Large intestine (tissue), 12 donors: ENCODE results near the gene ZNF529. TPM values are rescaled to one million over a fixed set of nuclear protein-coding genes. Genes with fewer than 3 reads are reported as not detected.
"Not testable (repeated sequence)": the region's sequence is repeated elsewhere in the genome, so short reads cannot be mapped to it uniquely, and the experiment has no call there.

Source experiments
- DNase-seq, 2 donors: peaks; one replicate each; pipeline versions ENCODE4 v3.0.0 to v3.0.0-alpha.2; 2013
- H3K27ac ChIP-seq: one replicate; pipeline ENCODE4 v1.5.1; 2013; ENCODE audit warnings: low read length
- H3K27me3 ChIP-seq: 2 replicates; pipeline ENCODE4 v1.6.1; 2013; ENCODE audit warnings: low read length; ENCODE audit not compliant: control insufficient read depth, insufficient read depth
- H3K36me3 ChIP-seq: 2 replicates; pipeline ENCODE4 v1.6.1; 2013; ENCODE audit warnings: low read length; ENCODE audit not compliant: control insufficient read depth, insufficient read depth
- H3K4me1 ChIP-seq: one replicate; pipeline ENCODE4 v1.6.1; 2013; ENCODE audit warnings: low read length; ENCODE audit not compliant: control insufficient read depth, insufficient read depth
- H3K4me3 ChIP-seq: one replicate; pipeline ENCODE4 v1.5.1; 2013; ENCODE audit warnings: low read length
- H3K9me3 ChIP-seq: one replicate; pipeline ENCODE4 v1.6.1; 2013; ENCODE audit warnings: mild to moderate bottlenecking, low read depth, low read length, moderate library complexity; ENCODE audit not compliant: control insufficient read depth
- WGBS: methylation state at CpG from one replicate; pipeline ENCODE4 v1.1.5; 2013; ENCODE audit warnings: low lambda C conversion rate; ENCODE audit not compliant: insufficient coverage; 5-methylcytosine and 5-hydroxymethylcytosine counted together
- long read RNA-seq, 11 donors: transcript quantifications; one replicate each; lab custom pipeline, GENCODE V29; 2026
- polyA plus RNA-seq: library from polyadenylated mRNA; unstranded; fragments of 120-200 nt; gene quantifications from one replicate; pipeline ENCODE4 v1.2.1, GENCODE V29; 2013

Gene ZNF529
- 19.0 TPM for polyA plus RNA-seq
- long read RNA-seq, donor 1 = 0 reads
- long read RNA-seq, donor 2, full-length matches to known transcripts = 5 of 28 reads
- long read RNA-seq, donor 2, partial matches to known transcripts = 23 of 28 reads
- long read RNA-seq, donor 2, other reads (novel, unspliced or antisense) = 0 of 28 reads
- long read RNA-seq, donor 3 = 0 reads
- long read RNA-seq, donor 4 = 0 reads
- long read RNA-seq, donor 5, full-length matches to known transcripts = 1 of 1 reads
- long read RNA-seq, donor 5, partial matches to known transcripts = 0 of 1 reads
- long read RNA-seq, donor 5, other reads (novel, unspliced or antisense) = 0 of 1 reads
- long read RNA-seq, donor 6, full-length matches to known transcripts = 4 of 11 reads
- long read RNA-seq, donor 6, partial matches to known transcripts = 7 of 11 reads
- long read RNA-seq, donor 6, other reads (novel, unspliced or antisense) = 0 of 11 reads
- long read RNA-seq, donor 7, full-length matches to known transcripts = 2 of 2 reads
- long read RNA-seq, donor 7, partial matches to known transcripts = 0 of 2 reads
- long read RNA-seq, donor 7, other reads (novel, unspliced or antisense) = 0 of 2 reads
- long read RNA-seq, donor 8, full-length matches to known transcripts = 1 of 10 reads
- long read RNA-seq, donor 8, partial matches to known transcripts = 9 of 10 reads
- long read RNA-seq, donor 8, other reads (novel, unspliced or antisense) = 0 of 10 reads
- long read RNA-seq, donor 9, full-length matches to known transcripts = 2 of 2 reads
- long read RNA-seq, donor 9, partial matches to known transcripts = 0 of 2 reads
- long read RNA-seq, donor 9, other reads (novel, unspliced or antisense) = 0 of 2 reads
- long read RNA-seq, donor 10 = 0 reads
- long read RNA-seq, donor 11, full-length matches to known transcripts = 1 of 13 reads
- long read RNA-seq, donor 11, partial matches to known transcripts = 12 of 13 reads
- long read RNA-seq, donor 11, other reads (novel, unspliced or antisense) = 0 of 13 reads

DNA sequence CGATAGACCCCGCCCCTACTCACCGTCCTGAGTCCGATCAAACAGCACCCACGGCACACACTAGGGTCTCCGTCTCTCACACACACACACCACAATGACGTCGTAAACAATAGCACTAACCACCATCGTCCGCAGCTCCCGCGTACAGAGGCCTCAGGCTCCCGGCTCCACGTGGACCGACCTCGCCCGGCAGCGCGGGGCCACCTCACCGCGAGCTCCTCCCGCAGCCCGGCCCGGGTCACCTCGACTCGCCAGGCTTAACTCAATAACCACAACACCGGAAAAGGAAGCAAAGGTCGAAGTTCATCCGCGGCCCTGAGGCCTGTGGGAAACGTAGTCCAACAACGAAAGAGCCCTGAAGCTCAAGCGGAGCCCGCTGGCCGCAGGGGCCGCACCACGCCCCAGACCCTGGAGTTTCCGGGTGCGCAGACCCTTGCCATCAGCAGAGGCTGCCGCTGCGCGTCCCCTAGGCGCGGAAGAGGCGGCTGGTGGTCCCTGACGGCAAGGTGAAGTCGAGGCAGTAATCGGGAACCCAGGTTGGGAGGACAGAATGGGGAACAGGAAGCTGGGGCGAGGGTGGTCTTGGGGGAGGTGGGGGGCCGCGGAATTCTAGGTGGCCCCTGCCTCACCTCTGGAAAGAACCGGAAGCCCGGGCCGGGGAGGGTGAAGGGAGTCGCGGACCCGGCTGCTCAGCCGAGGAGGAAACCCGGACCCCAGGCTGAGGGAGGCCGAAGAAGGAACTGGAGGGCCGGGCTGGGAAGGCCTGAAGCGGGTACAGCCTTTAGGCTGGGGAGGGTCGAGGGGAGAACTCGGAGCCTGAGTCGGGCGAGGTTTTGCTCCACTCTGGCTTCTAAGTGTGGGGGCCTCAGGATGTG lies at the start of gene ZNF529:
ZNF529 (minus strand) TSS at position 273 of the 875 bp plus-strand sequence. CDS start 946 bp downstream, outside the sequence.
- peaks cover 5% of the 10 kb centered on the region for H3K4me1 ChIP-seq
- peak within 1 kb of the TSS; percentile 94 for H3K27ac ChIP-seq
- H3K27me3 ChIP-seq = no peaks in the 10 kb centered on the region
- H3K4me3 ChIP-seq = peak within 1 kb of the TSS; percentile 98
- WGBS = no CpG with 5 or more reads among the region's 66 CpGs
- peaks cover 23% of the 10 kb centered on the region for H3K9me3 ChIP-seq
- H3K36me3 ChIP-seq = peaks cover 25% of the 10 kb centered on the region
- DNase-seq = peak; percentile 93 to 98

DNA sequence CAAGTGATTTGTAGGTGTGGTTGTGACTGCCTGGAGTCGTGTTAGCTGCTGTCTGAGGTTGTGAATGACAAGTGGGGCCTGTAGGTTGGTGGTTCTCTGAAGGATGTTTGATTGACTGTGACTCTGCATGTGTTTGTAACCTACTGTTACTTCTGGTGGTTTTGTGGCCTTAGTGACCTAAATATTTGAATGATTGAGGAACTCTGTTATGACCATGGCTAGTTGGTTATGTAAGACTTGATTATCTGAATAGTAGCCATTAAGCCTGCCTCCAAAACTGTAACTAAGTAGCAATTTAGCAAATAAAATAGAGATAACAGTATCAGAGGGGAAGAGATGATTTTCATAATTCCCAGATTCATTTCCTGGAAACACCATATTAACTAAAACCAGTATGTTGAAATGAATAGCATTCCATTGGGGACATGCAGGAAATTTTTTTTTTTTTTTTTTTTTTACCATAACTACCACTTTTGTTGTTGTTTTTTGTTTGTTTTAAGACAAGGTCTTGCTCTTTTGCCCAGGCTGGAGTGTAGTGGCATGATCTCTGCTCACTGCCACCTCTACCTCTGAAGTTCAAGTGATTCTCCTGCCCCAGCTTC lies 32.9 kb upstream of the ZNF529 start:
- no peaks in the 10 kb centered on the region for H3K27me3 ChIP-seq
- no CpG with 5 or more reads among the region's 1 CpG for WGBS
- H3K4me3 ChIP-seq = peak overlapping the region; percentile 66
- DNase-seq = no peak
- no peak overlapping the region for H3K27ac ChIP-seq
- H3K9me3 ChIP-seq = no peaks in the 10 kb centered on the region
- H3K4me1 ChIP-seq = peaks cover 5% of the 10 kb centered on the region
- H3K36me3 ChIP-seq = no peaks in the 10 kb centered on the region

DNA sequence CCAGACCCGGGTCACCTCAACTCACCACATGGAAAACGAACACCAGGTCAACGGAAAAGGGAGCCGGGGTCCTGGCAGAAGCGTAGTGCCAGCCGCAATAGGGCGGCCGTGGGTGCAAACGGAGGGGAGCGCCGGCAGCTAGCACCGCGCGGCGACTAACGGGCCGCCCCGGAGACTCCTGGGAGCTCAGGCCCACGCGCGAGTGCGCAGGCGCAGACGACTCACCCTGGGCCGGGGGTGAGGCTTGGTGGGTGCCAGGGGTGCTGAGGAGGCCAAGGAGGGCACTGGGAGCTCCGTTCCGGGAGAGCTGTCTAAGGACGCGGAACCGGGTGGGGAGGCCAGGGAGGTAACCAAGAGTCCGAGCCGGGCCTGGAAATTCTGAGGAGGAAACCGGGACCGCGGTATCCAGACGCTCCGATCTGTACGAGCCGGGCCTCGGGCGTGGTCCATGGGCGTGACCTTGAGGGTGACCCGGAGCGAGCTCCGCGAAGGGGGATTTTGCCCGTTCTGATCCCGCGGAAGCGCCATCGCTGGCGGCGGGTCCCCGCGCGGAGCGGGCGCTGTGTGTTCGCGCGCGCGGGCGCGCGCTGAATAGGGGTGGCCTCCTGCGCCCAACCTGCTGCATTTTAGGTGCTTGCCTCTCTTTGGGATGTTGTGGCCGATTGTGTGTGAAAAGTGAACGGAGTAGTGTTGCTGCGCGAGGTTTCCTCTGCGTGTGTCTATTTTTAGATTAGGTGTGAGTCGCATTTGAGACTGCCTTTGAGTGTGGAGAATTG lies 32.2 kb upstream of the ZNF529 start, which contains the start of gene ZNF382:
ZNF382 (plus strand) TSS at position 213 of the 776 bp plus-strand sequence. CDS start 4,602 bp downstream, outside the sequence.
- Histone ChIP-seq H3K27ac (peak within 1 kb of the TSS; percentile 19), H3K27me3 (no peaks in the 10 kb centered on the region), H3K4me1 (peaks cover 5% of the 10 kb centered on the region), H3K4me3 (peak within 1 kb of the TSS; percentile 66), H3K9me3 (no peaks in the 10 kb centered on the region), H3K36me3 (no peaks in the 10 kb centered on the region)
- peak; percentile 51 to 63 for DNase-seq
- whole genome bisulfite sequencing = 5% methylated on average over 4 of the region's 73 CpGs

DNA sequence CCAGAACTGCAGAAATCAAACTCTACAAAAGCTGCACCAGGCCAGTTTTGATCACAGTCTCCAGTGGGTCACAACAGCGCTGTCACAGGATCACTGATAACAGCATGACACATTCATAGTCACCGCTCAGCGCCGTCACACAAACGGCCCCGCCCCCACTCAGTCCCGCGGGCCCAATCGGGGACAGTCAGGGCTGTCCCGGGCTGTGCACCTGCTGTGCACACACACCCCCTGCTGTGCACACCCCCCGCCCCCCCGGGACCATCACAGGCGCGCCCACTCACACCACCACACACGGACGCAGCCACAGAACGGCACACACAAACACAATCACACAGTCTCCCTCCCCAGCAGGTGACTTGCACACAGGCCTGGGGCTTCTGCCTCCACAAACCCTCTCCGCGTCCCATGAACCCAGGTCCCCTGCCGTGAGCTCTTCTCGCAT lies 31.6 kb upstream of the ZNF529 start:
- WGBS = no CpG with 5 or more reads among the region's 21 CpGs
- H3K4me3 ChIP-seq = peak overlapping the region; percentile 66
- H3K4me1 ChIP-seq = peaks cover 5% of the 10 kb centered on the region
- no peaks in the 10 kb centered on the region for H3K9me3 ChIP-seq
- peak; percentile 45 to 75 for DNase-seq
- H3K27me3 ChIP-seq = no peaks in the 10 kb centered on the region
- no peaks in the 10 kb centered on the region for H3K36me3 ChIP-seq
- H3K27ac ChIP-seq = peak overlapping the region; percentile 19

DNA sequence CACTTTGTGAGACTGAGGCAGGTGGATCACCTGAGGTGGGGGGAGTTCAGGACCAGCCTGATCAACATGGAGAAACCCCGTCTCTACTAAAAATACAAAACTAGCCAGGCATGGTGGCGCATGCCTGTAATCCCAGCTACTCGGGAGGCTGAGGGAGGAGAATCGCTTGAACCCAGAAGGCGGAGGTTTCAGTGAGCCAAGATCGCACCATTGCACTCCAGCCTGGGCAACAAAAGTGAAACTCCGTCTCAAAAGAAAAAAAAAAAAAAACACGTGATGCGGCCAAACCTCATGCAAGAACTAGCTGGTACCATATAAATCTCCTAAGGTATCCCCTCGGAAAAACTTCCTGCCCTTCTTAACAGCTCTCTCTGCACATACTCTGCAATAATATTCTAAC lies 29.6 kb upstream of the ZNF529 start:
- H3K36me3 ChIP-seq, H3K27ac ChIP-seq, H3K4me1 ChIP-seq, DNase-seq, H3K9me3 ChIP-seq, H3K4me3 ChIP-seq, H3K27me3 ChIP-seq: not testable (repeated sequence)
- 100% methylated on average over 1 of the region's 10 CpGs for WGBS

DNA sequence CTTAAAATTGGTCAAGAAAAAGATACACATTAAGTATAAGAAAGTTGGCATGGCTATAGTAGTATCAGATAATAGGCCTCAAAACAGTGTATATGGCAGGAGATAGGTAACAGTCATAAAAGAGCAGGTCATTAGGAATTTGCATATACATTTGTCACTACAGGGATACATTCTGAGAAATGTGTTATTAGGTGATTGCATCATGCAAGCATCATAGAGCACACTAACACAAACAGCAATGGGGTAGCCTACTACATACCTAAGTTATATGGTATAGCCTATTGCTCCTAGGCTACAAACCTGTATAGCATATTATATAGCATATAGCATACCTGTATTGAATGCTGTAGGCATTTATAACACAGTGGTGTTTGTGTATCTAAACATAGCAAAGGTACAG lies 6.2 kb upstream of the ZNF529 start:
- Histone ChIP-seq H3K9me3 (peaks cover 33% of the 10 kb centered on the region), H3K36me3 (peaks cover 32% of the 10 kb centered on the region), H3K27ac (no peak overlapping the region), H3K4me3 (no peak overlapping the region), H3K4me1 (no peaks in the 10 kb centered on the region), H3K27me3 (no peaks in the 10 kb centered on the region)
- DNase-seq = no peak

DNA sequence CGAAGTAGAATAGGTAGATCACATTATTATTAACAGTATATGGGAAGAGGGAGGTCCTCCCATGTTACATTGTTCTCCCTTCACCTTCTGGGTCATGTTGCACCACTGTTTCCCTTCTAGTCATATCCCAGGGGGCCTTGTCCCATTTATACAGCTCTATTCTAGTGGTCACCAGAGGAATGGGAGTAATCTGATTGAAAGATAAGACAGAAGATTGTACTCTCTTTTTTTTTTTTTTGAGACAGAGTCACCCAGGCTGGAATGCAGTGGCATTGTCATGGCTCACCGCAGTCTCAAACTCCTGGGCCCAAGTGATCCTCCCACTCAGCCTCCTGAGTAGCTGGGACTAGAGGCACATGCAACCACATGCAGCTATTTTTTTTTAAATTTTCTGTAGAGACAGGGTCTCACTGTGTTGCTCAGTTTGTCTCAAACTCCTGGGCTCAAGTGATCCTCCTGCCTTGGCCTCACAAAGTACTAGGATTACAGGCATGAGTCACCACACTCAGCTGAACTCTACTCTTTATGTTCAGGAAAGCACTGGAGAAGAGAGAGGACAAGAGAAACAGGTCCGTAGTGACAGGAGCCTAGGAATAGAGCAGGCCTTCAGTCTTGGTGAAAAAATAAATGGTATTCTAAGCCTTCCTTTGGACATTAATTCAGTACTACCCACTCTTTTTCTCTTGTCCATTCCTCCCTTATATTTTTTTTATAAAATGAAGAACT lies 4.3 kb upstream of the ZNF529 start:
- no CpG with 5 or more reads among the region's 3 CpGs for WGBS
- H3K27ac ChIP-seq = no peak overlapping the region
- no peaks in the 10 kb centered on the region for H3K27me3 ChIP-seq
- peaks cover 31% of the 10 kb centered on the region for H3K9me3 ChIP-seq
- no peak for DNase-seq
- no peak overlapping the region for H3K4me3 ChIP-seq
- peaks cover 28% of the 10 kb centered on the region for H3K36me3 ChIP-seq
- no peaks in the 10 kb centered on the region for H3K4me1 ChIP-seq

DNA sequence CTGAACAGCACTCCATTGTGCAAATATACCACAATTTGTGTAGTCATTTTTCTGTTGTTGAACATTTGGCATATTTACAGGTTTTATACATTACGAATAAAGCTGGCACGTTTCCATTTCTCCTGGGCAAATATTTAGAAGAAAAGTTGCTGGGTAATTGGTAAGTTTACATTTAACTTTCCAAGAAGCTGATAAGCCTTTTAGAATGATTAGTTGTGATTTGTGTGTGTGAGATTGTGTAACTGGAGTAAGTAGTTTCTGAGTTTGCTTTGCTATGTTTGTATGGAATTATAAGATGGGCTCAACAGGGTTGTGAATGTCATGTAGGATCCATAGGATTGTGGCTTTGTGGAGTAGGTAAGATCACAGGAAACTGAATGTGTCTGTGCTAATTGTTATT lies 1.6 kb upstream of the ZNF529 start:
- DNase-seq = no peak
- peaks cover 27% of the 10 kb centered on the region for H3K9me3 ChIP-seq
- H3K27me3 ChIP-seq = no peaks in the 10 kb centered on the region
- H3K4me1 ChIP-seq = peaks cover 5% of the 10 kb centered on the region
- H3K4me3 ChIP-seq = peak overlapping the region; percentile 98
- H3K36me3 ChIP-seq = peaks cover 26% of the 10 kb centered on the region
- H3K27ac ChIP-seq = no peak overlapping the region
- no CpG with 5 or more reads among the region's 2 CpGs for WGBS
